Activated CD8-positive, alpha-beta memory T cell treated with anti-CD3 and anti-CD28 coated beads for 4 hours (primary cell): Measurements from ENCODE around the gene NHSL2.
"Not testable (repeated sequence)": the region's sequence is repeated elsewhere in the genome, so short reads cannot be mapped to it uniquely, and the experiment has no call there.

Experiments
- DNase-seq, 2 donors: peaks; one replicate each; pipeline ENCODE4 v3.0.0-alpha.2; 2020; ENCODE audit warnings: low read depth in 2 of 2

The NHSL2 gene

DNA sequence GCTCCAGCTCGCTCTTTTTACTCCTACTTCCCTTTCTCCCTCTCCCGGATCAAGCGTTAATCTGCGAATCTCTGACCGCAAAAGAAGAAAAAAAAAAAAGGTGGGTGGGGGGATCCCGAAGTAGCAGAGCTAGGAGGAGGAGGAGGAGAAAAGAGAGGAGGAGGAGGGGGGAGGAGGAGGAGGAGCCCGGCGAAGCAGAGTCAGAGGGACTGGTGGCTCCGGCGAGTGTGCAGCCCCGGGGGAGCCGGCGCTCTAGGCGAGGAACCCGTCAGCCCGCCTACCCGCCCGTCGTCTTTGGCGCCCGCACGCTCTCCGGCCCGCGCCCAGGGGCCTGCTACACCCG lies at the start of gene NHSL2:
TSS of gene NHSL2 (plus strand) at position 203 of the 343 bp plus-strand sequence.
- DNase-seq: no peak

DNA sequence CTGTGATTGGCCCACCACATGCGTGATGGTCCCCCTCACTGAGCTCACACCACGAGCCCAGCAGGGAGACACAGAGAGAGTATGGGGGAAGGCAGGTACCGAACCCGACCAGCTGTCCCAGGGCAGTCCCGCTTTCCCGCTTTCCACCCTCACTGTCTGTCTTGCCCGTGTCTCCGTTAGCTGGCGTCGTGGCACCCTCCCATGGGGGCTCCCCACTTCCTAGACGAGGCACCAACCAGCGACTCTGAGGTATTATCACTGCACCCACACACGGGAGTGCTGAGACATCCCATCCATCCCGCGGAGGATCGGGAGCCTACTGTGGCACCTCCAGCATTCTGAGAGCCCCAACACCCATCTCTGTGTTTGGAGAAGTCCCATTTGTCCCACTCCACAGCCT lies 43.0 kb upstream of the NHSL2 start:
- DNase-seq: no peak

DNA sequence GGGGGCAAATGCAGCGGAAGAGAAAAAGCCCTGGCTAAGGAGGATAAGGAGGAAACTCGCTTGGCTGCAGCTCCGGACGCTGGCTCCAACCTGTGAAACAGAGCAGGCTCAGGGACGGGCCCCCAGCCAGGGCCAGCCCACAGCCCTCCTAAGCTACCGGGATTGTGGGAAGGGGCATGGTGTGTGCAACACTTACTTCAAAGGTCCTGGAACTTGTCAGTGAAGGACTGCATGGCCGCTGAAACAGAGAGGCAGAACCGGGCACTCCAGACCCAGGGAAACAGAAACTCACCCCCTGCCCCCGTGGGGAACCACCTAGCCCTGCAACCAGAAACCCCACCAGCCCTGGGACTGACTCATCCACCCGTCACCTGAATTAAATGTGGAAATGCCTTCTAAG lies 41.1 kb upstream of the NHSL2 start:
- DNase-seq: not testable (repeated sequence)

DNA sequence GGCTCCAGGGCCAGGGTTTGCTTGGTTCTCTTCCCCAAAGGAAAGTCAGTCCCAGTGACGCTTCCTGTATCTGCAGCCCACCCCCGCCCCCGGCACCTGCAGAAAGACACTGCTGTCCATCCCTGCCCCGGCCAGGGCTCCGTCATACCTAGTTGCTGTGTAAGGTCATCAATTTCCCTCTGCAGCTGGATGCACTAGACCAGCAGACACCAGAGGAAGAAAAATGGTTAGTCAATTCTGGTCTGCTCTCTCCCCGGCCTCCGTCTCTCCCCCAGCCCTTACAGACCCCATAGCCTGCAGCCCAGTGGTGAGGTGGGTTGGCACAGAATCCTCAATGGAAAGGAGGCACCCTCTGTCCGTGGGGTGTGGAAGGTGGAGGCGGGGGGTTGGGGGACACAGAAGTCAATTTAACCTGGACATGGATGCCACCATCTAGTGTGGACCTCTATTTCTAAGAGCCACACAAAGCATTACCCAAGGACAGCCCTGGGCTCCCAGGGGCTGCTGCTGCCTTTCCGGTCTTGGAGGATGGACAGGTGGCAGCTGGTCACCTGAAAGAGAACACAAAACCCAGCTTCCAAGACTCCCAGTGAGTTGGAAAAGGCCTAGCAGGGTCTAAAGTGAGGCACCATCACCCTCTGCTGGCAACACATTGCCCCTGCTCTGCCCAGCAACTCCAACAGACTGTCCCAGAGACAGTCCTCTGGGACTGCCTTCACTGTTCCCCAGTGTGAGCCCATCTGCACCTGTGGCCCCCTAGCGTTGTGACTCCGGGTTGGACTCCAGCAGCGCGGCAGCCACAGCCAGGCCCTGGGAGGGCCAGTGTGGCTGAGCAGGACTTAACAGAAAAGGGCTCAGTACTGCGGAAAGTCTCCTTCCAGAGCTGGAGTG lies 40.2 kb upstream of the NHSL2 start:
- no peak for DNase-seq

DNA sequence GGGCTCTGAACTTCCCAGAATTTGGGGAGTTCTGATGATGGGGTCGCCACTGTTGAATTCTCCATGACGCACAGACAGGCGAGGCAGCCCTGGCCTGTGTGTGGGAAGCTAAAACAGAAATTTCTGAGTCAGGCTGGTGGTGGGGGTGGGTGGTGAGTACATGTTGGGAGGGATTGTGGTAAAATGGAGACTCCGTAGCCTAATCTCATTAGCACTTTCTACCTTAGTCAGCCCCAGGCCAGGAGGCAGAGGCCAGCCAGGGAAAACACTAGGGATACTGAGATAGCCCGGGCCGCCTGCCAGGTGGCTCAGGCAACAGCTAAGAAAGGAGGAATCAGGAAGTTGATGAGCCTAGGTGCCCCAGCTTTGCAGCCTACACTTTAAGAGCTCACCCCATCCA lies 39.3 kb upstream of the NHSL2 start:
- no peak for DNase-seq

DNA sequence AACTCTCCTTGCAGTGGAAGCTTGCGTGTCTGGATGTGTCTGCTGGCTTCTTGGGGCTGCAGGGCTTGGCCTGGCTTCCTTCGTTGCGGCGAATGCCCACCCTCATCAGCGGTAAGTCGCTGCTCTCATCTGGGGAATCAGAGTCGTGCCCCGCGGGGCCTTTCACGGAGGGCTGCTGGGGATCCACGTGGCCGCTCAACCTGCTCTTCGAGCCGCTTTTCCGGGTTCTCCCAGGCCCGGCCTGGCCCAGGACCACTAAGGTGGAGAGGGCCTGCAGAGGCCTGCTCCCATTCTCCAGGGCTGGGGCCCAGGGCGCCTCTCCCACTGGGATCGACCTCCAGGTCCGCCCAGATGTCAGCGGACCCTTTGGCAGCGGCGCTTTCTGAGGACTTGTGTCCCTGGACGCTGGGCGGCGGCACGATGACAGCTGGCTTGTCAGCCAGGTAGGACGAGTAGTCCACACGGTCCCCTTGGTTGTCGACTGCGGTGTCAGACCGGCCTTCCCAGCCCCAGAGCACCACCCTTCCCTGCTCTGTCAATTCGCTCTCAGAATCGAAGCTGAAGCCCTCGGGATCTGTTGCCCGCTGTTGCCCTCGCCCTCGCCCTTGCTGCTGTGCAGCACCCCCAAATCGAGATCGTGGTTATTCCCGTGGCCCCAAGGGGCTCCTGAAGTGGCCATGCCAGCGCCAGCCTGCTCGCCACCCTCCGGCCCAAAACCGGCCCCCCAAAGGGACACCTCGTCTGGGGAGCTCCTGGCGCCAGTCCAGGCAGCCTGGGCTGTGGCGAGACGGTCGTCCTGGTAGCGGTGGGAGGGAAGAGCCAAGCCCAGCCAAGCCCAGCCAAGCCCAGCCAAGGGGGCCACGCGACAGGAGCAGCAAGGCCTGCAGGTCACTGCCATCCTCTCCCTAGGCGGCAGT lies 37.8 kb upstream of the NHSL2 start:
- DNase-seq: no peak

DNA sequence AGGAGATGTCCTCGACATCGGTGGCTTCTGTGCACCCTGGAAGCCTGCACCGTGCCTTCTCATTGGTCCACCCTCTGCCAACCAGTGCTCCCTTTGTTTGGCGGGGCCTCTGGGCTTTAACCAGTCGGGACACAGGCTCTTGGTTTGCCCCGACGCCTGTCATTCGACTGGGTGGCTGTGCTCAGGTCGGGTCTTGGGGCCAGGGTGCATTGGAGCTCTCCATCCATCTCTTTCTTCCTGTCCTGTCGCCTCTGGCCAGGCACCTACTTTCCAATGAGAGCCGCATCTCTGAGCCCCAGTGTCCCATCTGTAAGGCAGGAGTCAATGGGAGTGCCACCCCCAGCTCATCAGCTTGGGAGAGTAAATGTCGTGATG lies 37.2 kb upstream of the NHSL2 start:
- DNase-seq: no peak

DNA sequence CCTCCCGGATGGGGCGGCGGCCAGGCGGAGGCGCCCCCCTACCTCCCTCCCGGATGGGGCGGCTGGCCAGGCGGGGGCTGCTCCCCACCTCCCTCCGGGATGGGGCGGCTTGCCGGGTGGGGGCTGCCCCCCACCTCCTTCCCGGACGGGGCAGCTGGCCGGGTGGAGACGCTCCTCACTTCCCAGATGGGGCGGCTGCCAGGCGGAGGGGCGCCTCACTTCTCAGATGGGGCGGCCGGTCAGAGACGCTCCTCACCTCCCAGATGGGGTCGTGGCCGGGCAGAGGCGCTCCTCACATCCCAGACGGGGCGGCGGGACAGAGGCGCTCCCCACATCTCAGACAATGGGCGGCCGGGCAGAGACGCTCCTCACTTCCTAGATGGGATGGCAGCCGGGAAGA lies 33.8 kb upstream of the NHSL2 start:
- DNase-seq: not testable (repeated sequence)

DNA sequence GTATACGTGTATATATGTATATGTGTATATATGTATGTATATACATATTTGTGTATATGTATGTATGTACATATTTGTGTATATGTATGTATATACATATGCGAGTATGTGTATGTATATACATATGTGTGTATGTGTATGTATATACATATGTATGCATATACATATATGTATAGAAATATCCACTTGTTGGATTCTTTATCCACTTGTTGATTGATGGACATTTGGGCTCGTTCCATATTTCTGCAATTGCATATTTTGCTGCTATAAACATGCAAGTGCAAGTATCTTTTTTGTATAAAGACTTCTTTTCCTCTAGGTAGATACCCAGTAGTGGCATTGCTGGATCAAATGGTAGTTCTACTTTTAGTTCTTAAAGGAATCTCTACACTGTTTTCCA lies 25.5 kb upstream of the NHSL2 start:
- DNase-seq: no peak

DNA sequence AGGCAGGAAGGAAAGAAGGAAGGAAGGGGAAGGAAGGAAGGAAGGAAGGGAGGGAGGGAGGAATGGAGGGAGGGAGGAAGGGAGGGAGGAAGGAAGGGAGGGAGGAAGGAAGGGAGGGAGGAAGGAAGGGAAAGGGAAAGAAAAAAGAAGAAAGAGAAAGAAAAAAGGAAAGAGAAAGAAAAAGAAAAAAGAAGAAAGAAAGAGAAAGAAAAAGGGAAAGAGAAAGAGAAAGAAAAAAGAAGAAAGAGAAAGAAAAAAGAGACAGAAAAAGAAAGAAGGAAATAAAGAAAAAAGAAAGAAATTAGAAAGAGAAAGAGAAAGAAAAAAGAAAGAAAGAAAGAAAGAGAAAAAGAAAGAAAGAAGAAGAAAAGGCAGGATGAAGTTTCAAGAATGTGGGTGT lies 15.0 kb upstream of the NHSL2 start:
- DNase-seq: no peak

DNA sequence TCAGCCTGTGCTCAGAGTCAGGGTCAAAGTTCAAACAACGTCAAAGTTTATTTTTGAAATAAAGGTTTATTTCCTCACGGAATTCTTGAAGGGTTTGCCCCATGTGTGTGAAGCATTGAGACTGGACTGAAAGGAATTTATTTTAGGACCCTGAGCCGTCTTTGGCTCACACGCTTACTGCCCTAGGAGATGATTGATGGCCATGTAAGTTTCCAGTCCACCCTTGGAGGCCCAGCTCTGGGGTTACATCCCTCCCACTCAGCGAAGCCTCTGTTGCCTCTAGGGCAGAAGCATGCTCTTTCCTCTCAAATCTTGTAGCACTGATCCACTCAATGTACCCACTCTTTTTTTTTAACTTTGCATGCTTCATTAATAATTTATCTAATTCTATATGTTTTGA lies 4.5 kb upstream of the NHSL2 start:
- DNase-seq: no peak

DNA sequence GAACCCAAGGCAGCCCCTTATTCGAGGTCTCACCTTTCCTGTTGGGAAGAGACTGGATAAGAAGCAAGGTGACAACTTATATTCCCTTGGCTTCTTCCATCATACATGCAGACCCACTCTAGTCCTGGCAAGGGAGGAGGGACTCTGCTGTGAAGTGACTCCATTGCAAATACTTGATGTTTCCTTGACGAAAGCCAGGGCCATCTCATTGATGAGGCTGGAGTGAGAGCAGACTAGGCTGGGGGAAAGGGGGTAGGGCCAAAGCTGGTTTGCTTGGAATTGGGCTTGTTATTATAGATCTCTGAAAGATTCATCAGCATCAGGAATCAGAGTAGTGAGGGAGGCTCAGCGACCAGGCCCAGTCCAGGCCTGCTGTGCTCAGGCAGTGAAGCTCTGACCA lies 2.3 kb upstream of the NHSL2 start:
- DNase-seq: no peak

DNA sequence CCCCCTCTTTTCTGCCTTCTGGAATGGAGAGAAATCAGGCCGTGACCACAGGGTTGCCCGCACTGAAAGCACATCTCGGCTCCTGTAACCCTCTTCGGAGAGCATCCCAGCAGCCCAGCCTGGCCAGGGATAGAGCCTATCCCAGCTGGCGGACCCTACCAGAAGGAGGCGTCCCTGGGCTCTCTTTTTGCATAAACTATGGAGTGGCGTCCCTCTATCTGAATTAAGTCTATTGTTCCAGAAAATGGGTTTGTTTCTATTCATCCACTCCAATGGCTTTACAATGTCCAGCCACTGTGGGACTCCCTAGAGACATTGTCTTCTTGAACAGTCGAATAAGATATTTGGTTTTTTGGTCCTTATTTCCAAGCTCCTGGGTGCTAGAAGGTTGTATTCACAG lies 689 bp upstream of the NHSL2 start:
- DNase-seq: no peak

DNA sequence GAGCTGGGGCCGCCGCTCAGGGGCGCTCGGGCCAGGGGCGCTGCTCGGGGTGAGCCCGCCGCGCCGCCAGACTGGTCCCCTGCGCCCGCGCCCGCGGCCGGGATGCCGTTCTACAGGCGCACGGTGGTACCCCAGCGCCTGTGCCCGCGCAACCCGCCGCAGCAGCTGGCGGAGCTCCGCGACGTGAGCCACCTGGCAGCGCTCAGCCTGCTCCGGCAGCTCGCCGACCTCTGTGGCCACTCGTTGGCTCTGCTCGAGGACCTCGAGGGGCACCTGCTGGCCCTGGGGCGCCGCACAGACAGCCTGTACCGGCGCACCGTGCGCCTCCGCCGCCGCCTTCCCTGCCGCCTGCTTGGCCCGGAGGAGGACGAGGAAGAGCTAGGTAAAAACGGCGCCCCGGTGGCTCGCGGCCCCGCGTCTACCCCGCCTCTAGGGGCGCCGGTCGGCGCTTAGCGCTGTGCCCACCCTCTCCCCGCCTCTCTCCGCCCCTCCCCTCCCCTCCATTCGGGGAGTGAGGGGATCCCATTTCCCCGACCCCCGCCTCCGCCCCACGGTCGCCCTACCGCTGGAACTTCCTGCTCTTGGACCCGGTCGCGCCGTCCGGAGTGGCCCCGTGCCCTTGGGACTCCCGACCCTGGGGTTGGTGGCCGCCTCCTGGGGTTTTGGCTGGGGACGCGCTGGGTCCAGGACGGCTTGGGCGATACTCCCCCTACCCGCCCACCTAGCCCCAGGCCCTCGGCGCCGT lies 513 bp downstream of the NHSL2 start:
- DNase-seq: no peak

DNA sequence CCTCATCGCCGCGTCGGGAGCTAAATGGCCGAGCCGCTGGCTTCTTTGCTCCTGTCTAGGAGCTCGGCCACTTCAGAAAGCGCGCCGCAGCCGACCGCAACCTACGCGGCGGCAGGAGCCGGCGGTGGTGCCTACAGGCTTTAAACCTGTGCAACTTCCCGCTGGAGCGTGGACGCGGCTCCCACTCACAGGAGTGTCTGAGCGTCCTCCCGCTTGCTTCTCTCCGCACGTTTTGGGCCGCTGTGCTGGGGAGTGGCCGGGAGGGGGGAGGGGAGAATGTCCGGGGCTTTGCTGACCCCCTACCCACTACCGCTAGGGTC lies 1.0 kb downstream of the NHSL2 start:
- no peak for DNase-seq

DNA sequence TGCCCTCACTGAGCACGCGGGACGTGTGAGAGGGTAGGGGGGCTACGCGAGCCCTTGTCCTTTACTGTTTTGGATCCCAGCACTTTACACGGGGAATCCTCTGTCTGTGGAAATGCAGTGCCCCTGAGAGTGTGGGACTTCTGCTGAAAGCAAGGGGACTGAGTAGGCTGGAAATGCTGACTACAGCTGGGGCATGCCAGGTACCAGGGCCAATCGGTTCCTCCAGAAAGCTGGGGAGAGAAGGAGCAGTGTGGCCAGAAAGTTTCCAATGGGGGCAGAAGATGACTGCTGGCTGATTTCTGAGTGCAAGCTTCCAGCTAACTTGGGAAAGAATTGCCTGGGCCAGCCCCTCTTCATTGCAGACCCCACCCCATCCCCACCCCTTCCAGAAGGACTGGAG lies 1.5 kb downstream of the NHSL2 start:
- no peak for DNase-seq

DNA sequence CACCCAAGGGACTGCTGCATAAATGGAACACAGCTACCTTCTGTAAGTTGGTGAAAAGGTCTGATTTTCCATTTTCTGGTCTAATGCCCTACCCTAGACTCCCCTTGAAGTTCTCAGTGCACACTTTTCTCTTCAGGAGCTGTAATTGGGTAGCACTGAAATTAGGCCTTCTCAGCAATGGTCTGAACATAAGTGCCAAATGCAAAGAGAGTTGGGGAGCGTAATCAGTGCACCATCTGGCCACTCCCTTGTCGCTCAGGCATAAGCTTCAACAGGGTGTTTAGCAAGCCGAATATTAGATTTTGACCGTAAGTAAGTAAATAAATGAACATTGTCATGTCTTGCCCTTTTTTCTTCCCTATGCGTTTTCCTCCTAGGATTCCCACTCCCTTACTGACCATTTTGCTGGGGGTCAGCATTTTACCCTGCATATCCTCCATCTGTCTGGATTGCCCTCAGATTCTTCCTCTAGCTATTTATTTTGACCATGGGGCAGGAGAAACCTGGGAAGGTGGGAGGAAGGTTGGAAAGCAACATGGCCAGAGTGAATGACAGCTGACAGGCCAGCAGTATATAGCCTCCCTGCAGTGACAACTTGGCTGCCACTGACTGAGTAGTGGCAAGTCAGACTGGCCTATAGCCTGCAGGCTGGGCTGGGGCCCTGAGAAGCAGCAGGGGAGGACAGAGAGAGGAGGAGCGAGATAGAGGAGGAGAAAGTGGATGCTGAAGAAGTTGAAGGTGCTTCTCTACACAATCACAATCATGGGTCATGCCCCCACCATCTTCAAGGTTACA lies 2.7 kb downstream of the NHSL2 start:
- DNase-seq: no peak

DNA sequence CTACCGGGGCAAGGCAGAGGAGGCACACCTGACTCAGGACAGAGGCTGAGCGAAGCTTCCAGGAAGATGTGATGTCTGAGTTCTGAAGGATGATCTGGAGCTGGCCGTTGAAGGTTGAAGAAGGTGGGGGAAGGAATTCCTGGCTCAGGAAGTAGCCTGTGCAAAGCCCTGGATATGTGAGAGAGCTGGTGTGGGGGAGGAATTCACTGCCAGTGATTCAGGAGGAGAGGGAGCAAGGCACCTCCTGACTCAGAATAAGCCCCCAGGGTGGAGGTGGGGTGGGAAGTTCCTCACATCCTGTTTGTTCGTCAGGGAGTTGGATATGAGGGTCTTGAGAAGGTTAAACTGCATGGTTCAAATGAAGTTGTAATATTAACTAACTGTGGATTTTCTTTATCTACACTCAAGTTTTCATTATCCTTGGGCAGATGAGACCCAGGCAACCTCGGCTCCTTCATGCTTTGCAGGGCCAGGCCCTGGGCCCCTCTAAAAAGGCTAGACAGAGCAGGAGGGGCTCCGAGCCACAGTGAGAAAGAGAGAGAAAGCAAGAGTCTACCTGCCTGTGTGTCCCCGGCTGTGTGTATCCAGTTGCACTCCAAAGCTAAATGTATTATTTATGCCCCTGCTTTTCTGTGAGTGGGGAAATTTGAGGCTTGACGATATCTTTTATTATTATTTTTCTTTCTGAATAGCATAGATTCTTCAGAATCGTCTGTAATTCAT lies 7.1 kb downstream of the NHSL2 start:
- no peak for DNase-seq

DNA sequence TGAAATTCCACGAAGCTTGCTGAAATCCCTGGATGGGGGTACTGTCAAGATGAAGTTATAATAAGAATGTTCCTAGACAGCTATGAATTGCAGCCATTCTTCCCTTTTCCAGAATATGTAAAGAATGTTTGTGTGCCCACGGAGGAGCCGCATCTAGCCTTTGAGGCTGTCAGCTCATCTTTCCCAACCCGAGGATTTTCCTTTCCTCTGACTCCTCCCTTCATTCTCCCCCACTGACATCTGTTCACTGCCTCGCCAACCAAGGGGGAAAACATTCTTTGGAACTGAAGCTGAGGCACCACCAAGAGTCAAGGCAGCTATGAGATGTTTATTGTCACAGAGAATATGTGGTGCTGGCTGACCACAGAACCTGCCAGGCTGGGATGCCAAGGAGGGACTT lies 8.8 kb downstream of the NHSL2 start:
- no peak for DNase-seq

DNA sequence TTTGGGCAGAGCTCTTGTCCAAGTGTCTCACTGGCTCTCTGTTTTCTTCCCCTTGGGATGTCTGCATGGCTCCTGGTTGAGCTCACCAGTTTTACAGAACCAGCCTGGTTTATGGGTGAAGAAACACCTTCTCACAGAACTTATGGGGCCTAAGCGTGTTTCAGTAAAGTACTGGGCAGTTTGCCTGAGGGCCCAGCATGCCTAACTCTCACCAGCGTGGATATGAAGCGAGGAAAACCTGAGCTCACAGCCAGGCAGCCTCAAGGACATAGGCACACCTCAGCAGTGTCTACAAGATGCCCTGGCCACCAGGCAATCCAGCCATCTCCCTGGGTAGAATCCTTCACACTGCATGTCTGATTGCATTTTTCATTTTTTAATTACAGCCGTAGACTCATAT lies 9.2 kb downstream of the NHSL2 start:
- DNase-seq: no peak

DNA sequence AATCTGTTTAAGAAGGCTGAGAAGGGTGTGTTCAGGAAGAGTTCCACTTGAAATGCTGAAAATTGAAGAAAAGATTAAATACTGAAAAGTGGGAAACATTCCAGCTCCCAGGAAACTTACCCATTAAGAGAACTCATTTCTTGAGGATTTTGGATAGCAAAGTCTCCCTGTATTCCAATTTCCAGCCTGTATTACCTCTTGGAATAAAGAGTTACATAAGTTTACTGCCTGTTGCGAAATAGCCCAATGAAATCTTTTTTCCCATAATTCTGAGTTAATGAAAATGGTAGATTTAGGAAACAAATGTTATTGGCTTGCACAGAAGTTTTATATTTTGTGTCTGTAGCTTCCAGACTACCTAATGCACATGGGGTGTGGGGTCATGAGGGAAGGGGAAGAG lies 12.0 kb downstream of the NHSL2 start:
- no peak for DNase-seq
